ENCODE data around the gene BTG1. TPM values are rescaled to one million over a fixed set of nuclear protein-coding genes. Genes with fewer than 3 reads are reported as not detected.
"Not testable (repeated sequence)": the region's sequence is repeated elsewhere in the genome, so short reads cannot be mapped to it uniquely, and the experiment has no call there.

BTG1 gene
- total RNA-seq, 1 donor, result 539 TPM

DNA sequence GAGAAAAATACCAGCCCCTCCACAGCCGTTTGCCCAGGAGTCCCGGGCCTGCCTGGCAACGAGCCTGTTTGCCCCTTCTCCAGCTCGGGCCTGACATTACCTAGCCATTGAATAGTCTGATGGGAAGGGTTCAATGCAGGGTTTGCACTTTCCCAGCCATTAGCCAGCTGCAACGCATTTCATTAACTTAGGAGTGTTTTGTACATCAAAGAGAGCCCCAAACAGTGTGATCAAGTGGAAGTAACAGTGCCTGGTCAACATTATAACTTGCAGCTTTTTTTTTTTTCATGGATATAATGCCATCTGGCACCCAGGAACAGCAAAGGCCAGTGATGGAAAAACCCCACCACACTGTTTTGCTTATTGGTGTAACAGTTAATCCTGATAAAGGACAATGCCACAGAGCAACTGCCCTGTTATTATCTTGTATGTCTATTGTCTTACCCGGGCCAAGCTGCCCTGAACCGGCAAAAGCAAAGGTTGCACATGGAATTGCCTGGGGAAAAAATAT is 38.0 kb downstream of the BTG1 start:
- peaks cover 55% of the 10 kb centered on the region for H3K4me1 ChIP-seq (ENCODE audit: insufficient read depth, low read length)

DNA sequence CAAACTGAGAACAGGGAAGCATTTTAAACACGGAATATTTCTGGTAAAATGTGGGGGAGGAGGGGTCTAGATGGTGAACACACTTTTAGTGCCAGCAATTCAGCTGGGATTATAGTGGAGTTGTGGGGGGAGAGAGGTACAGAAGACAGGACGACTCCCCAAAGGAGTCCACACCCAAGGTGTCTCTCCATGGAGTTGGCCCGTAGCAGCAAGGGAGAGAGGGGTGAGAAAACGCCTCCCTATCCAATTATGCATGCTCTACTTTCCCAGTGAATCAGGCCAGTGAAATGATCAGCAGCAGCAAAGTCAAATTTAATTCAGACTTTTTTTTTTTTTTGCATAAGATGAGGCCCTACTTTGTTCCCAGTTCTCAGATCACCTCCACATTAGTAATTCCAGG is 38.6 kb downstream of the BTG1 start:
- H3K4me1 ChIP-seq (ENCODE audit: insufficient read depth, low read length), result peaks cover 54% of the 10 kb centered on the region

More for the DNA sequence above, 38.0 kb downstream of the BTG1 start:
- Histone ChIP-seq H3K4me3 (ENCODE audit: low read length) (no peak overlapping the region), H3K27me3 (ENCODE audit: insufficient read depth, low read length) (no peaks in the 10 kb centered on the region), H3K9me3 (ENCODE audit: low read depth, low read length) (no peaks in the 10 kb centered on the region)

DNA sequence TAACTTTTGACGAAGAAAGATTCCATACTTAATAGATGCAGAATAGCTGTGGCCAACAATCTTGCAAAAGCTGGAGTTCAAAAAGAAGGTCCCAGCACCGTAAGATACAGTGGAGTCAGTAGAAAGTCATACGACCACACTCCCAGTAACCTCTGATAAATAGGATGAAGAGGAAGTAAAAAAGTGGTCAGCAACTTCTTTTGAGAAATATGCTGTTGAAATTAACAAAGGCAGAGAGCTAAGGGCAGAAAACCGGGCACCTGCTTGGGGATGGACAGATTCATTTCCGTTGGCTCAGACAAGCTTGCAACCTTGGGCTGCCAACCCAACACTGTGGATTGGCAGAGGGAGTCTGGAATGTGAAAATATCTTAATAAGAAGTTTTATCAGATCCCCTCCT is 40.0 kb downstream of the BTG1 start:
- Histone ChIP-seq H3K4me3 (ENCODE audit: low read length) (no peak overlapping the region), H3K4me1 (ENCODE audit: insufficient read depth, low read length) (peaks cover 48% of the 10 kb centered on the region)

More for the DNA sequence above, 38.6 kb downstream of the BTG1 start:
- Histone ChIP-seq H3K4me3 (ENCODE audit: low read length) (no peak overlapping the region), H3K27me3 (ENCODE audit: insufficient read depth, low read length) (no peaks in the 10 kb centered on the region), H3K9me3 (ENCODE audit: low read depth, low read length) (no peaks in the 10 kb centered on the region)

DNA sequence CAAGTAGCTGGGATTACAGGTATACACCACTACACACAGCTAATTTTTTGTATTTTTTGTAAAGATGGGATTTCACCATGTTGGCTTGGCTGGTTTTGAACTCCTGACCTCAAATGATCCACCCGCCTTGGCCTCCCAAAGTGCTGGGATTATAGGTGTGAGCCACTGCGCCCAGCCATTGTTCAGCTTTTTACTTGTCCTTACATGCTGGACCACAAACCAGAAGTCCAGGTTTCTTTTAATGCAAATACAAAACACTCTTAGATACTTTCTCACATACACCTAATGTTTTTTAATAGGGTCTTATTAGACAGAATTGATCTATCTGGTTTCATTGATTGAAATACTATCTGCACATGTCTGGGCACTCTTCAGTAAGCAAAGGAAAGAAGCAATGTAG is 40.5 kb downstream of the BTG1 start:
- no peaks in the 10 kb centered on the region for H3K9me3 ChIP-seq (ENCODE audit: low read depth, low read length)
- H3K4me1 ChIP-seq (ENCODE audit: insufficient read depth, low read length), result peaks cover 48% of the 10 kb centered on the region
- H3K4me3 ChIP-seq (ENCODE audit: low read length), result no peak overlapping the region
- no peaks in the 10 kb centered on the region for H3K27me3 ChIP-seq (ENCODE audit: insufficient read depth, low read length)

More for the DNA sequence above, 40.0 kb downstream of the BTG1 start:
- no peaks in the 10 kb centered on the region for H3K27me3 ChIP-seq (ENCODE audit: insufficient read depth, low read length)
- H3K9me3 ChIP-seq (ENCODE audit: low read depth, low read length), result no peaks in the 10 kb centered on the region

DNA sequence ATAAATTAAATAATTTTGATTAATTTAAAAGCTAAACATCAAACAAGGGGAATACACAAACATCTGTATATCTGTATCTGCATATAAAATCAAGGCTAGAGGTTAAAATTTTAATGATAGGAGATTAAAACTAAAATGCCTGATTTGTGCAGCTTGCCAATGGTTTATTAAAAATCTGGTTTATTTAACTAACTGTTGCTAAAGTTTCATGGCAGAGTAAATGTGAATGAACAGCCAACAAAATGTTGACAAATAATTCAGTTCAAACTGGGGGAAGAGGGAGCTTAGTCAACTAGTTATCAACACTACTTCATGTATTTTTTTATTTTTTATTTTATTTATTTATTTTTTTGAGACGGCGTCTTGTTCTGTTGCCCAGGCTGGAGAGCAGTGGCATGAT is 43.0 kb downstream of the BTG1 start:
- no peaks in the 10 kb centered on the region for H3K9me3 ChIP-seq (ENCODE audit: low read depth, low read length)
- H3K4me1 ChIP-seq (ENCODE audit: insufficient read depth, low read length), result peaks cover 27% of the 10 kb centered on the region
- no peak overlapping the region for H3K4me3 ChIP-seq (ENCODE audit: low read length)
- H3K27me3 ChIP-seq (ENCODE audit: insufficient read depth, low read length), result no peaks in the 10 kb centered on the region

DNA sequence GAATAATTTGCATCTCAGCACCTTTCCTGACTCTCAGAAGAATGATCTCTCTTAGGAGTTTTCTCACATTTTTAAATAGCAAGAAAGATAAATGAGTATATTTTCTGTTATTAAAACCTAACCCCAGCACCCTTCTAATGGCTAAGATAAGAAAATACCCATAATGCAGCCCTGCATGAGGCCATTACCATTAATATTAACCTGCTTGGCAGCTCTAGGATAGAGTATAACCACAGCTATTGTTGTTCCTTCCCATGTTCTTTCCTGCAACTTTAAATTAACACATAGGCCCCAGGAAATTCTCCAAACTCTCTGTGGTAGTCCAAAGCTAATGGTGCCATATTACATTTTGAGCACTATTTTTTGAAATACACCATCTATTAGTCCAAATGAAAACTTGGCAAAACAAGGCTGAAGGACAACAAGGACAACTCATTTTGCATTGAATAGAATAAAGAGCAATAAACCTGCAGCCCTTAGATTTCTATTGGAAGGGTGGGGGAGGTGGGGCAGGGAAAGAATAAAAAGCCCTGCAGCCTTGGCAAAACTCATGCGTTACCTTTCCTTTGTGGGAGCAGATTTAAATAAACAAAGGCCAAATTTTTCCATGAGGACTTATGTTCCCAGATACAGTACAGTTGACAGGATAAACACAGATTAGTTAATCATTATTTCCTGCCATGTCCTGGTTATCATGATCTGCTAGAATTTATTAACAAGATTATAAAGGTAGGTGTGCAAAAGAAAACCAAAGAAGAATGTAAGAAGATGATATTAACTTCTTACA is 46.9 kb downstream of the BTG1 start:
- Histone ChIP-seq H3K4me3 (ENCODE audit: low read length) (no peak overlapping the region), H3K27me3 (ENCODE audit: insufficient read depth, low read length) (no peaks in the 10 kb centered on the region), H3K9me3 (ENCODE audit: low read depth, low read length) (no peaks in the 10 kb centered on the region), H3K4me1 (ENCODE audit: insufficient read depth, low read length) (peaks cover 19% of the 10 kb centered on the region)

DNA sequence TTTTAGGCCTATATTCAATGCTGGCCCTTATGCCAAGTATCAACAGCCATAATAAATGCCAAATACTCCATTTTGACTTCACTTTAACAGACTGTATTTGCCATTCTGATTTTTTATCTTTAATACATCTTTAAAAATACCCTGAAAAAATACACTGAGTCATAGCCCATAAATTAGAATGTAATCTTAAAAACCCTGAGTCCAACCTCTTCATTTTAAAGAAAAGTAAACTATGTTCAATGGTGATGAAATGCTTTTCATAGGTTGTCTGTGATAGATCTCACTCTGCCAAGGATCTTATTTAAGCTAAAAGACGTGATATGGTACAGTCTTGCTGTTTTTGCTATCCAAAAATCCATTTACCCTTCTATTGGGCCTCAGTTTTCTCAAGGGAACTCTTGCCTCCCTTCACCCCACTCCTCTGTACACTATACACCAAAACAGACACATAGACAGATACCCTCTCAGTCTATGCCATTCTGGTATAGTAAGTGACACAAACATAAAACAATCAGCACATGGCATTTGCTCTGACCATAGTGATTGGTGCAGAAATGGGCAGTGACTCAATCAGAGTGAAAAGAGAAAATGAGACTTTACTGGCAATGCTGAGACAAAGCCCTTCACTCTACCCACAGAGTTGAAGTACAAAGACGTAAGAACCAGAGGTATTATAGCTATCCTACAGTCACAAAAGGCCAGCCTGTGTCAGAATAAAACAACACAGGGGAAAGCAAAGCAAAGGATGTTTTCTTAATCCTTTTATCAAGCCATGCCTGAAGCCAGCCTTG is 49.1 kb downstream of the BTG1 start:
- H3K27me3 ChIP-seq (ENCODE audit: insufficient read depth, low read length), result no peaks in the 10 kb centered on the region
- peaks cover 20% of the 10 kb centered on the region for H3K4me1 ChIP-seq (ENCODE audit: insufficient read depth, low read length)

DNA sequence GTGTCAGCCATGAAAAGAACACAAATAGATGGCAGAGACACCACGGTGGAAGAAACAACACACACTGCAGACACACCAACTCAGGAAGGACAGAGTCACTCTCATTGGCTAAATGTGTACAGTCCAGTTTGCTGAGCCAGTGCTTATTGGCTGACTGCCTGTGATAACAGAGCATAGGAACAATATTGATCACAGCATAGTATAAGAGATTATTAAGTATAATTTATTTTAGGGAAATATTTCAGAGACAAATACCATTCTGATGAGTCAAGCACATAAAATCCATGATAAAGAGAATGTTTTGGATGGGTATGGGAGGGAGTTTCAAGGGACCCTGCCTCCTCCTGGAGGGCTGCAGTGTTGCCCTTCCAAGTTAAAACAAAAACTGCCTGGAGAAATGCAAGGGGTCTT is 50.9 kb downstream of the BTG1 start:
- Histone ChIP-seq H3K9me3 (ENCODE audit: low read depth, low read length) (no peaks in the 10 kb centered on the region), H3K27me3 (ENCODE audit: insufficient read depth, low read length) (no peaks in the 10 kb centered on the region), H3K4me3 (ENCODE audit: low read length) (no peak overlapping the region), H3K4me1 (ENCODE audit: insufficient read depth, low read length) (peaks cover 22% of the 10 kb centered on the region)

More for the DNA sequence above, 49.1 kb downstream of the BTG1 start:
- Histone ChIP-seq H3K9me3 (ENCODE audit: low read depth, low read length) (no peaks in the 10 kb centered on the region), H3K4me3 (ENCODE audit: low read length) (no peak overlapping the region)

DNA sequence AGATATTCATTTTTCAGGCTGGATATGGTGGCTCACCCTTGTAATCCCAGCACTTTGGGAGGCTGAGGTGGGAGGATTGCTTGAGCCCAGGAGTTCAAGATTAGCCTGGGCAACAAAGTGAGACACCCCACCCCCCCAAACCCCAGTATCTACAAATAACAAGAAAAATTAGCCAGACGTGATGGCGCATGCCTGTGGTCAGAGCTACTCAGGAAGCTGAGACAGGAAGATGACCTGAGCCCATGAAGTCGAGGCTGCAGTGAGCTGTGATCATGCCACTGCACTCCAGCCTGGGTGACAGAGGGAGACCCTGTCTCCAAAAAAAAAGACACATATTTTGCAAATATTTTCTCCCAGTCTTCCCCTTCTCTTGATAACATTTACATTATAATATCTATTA is 51.3 kb downstream of the BTG1 start:
- peaks cover 24% of the 10 kb centered on the region for H3K4me1 ChIP-seq (ENCODE audit: insufficient read depth, low read length)
- H3K27me3 ChIP-seq (ENCODE audit: insufficient read depth, low read length); H3K4me3 ChIP-seq (ENCODE audit: low read length); H3K9me3 ChIP-seq (ENCODE audit: low read depth, low read length): not testable (repeated sequence)

Data from mononuclear cell (primary cell).